H1 (cell line): ENCODE data around the gene PBX2. TPM values are rescaled to one million over a fixed set of nuclear protein-coding genes. Genes with fewer than 3 reads are reported as not detected.
A peak's percentile ranks its signal among the peaks of the same experiment; 100 is the strongest.

ENCODE experiments used
- CTCF ChIA-PET: fragments of 300-600 bp; sonication (Branson Sonifier 250); formaldehyde crosslinking; loops from one replicate; lab custom pipeline; 2021; ENCODE audit not compliant: partially characterized antibody; lab: Charles Lee
- POLR2A ChIA-PET: fragments of 300-600 bp; sonication (Branson Sonifier 250); formaldehyde crosslinking; loops from one replicate; lab custom pipeline; 2021; ENCODE audit warnings: inconsistent platforms; ENCODE audit not compliant: partially characterized antibody; lab: Charles Lee
- DNase-seq, 2 experiments: peaks; one replicate each; pipeline versions ENCODE4 v3.0.0 to v3.0.0-alpha.2; 2010 to 2022; ENCODE audit warnings: low spot score in 2 of 2, low read depth in 1 of 2, mixed read lengths in 1 of 2
- FAIRE-seq: peaks from 2 replicates; lab custom pipeline; 2011; peaks lifted over from hg19 to GRCh38; lab: Jason Lieb, UNC
- H2AFZ ChIP-seq: 2 replicates; pipeline ENCODE4 v1.8.1; 2012; ENCODE audit warnings: low read length, inconsistent platforms
- H2AK5ac ChIP-seq: 2 replicates; pipeline ENCODE4 v1.6.1; 2013; ENCODE audit warnings: low read depth, low read length
- H2BK120ac ChIP-seq: replicated peaks from 2 replicates; pipeline ENCODE3; 2013; ENCODE audit warnings: low read depth, low read length, inconsistent platforms
- H2BK12ac ChIP-seq: 2 replicates; pipeline ENCODE4 v1.6.1; 2013; ENCODE audit warnings: low read depth, low read length
- H2BK15ac ChIP-seq: 2 replicates; pipeline ENCODE4 v1.6.1; 2013; ENCODE audit warnings: low read length
- H2BK20ac ChIP-seq: 2 replicates; pipeline ENCODE4 v1.6.1; 2013; ENCODE audit warnings: low read length
- H2BK5ac ChIP-seq: 2 replicates; pipeline ENCODE4 v1.6.1; 2013; ENCODE audit warnings: low read depth, low read length
- H3K14ac ChIP-seq: 2 replicates; pipeline ENCODE4 v1.6.1; 2013; ENCODE audit warnings: inconsistent platforms; ENCODE audit not compliant: insufficient read length
- H3K18ac ChIP-seq: 2 replicates; pipeline ENCODE4 v1.6.1; 2013; ENCODE audit warnings: low read length; ENCODE audit errors: extremely low read depth
- H3K23ac ChIP-seq: 2 replicates; pipeline ENCODE4 v1.6.1; 2013; ENCODE audit warnings: inconsistent platforms; ENCODE audit not compliant: insufficient read length
- H3K23me2 ChIP-seq: 2 replicates; pipeline ENCODE4 v1.6.1; 2013; ENCODE audit warnings: low read depth, low read length
- H3K27ac ChIP-seq: 2 replicates; pipeline ENCODE4 v1.6.1; 2011; ENCODE audit warnings: low read depth, low read length, inconsistent platforms
- H3K27me3 ChIP-seq, 4 experiments: replicated peaks in 1 of 4; 1 replicate in 1 of 4; 2 replicates in 3 of 4; pipeline versions ENCODE4 v1.6.1 to v1.8.1; 2011 to 2013; ENCODE audit warnings: low read length in 3 of 4, mild to moderate bottlenecking in 3 of 4, inconsistent platforms in 2 of 4, mixed read lengths in 2 of 4, moderate library complexity in 1 of 4; ENCODE audit not compliant: control insufficient read depth in 3 of 4, insufficient read depth in 3 of 4; ENCODE audit errors: extremely low read depth in 1 of 4
- H3K36me3 ChIP-seq, 4 experiments: 2 replicates each; pipeline versions ENCODE4 v1.6.1 to v1.8.1; 2011 to 2013; ENCODE audit warnings: mild to moderate bottlenecking in 4 of 4, low read length in 3 of 4, moderate library complexity in 2 of 4, control low read depth in 1 of 4, inconsistent platforms in 1 of 4; ENCODE audit not compliant: insufficient read depth in 4 of 4, control insufficient read depth in 2 of 4
- H3K4ac ChIP-seq: replicated peaks from 2 replicates; pipeline ENCODE3; 2013; ENCODE audit warnings: low read length, low read depth, mixed read lengths, inconsistent platforms; ENCODE audit not compliant: insufficient read length
- H3K4me1 ChIP-seq, 4 experiments: replicated peaks in 1 of 4; 1 replicate in 1 of 4; 2 replicates in 3 of 4; pipeline versions ENCODE4 v1.6.1 to v1.8.1; 2011 to 2013; ENCODE audit warnings: low read length in 3 of 4, inconsistent platforms in 2 of 4, mixed read lengths in 1 of 4; ENCODE audit not compliant: insufficient read depth in 4 of 4, control insufficient read depth in 3 of 4
- H3K4me2 ChIP-seq, 2 experiments: 2 replicates each; pipeline versions ENCODE4 v1.6.1 to v1.8.1; 2011 to 2013; ENCODE audit warnings: low read depth in 2 of 2, low read length in 2 of 2, control low read depth in 1 of 2, inconsistent platforms in 1 of 2, mild to moderate bottlenecking in 1 of 2; ENCODE audit not compliant: insufficient read depth in 1 of 2
- H3K4me3 ChIP-seq, 4 experiments: fragments of 200-600, 300-600 bp in 1 of 4; sonication (generic), shearing (Covaris generic), sonication (Bioruptor Twin) in 1 of 4; 2 replicates each; pipeline versions ENCODE4 v1.5.1 to v1.8.1; 2011 to 2016; ENCODE audit warnings: low read length in 4 of 4, low read depth in 3 of 4, control low read depth in 2 of 4, inconsistent platforms in 2 of 4, mild to moderate bottlenecking in 2 of 4, mixed read lengths in 1 of 4, moderate library complexity in 1 of 4; ENCODE audit not compliant: insufficient read depth in 2 of 4; ENCODE audit errors: extremely low read depth in 1 of 4
- H3K56ac ChIP-seq: replicated peaks from 2 replicates; pipeline ENCODE3; 2013; ENCODE audit warnings: low read depth, mild to moderate bottlenecking, mixed read lengths, low read length, inconsistent platforms; ENCODE audit not compliant: insufficient read length
- H3K79me1 ChIP-seq: 2 replicates; pipeline ENCODE4 v1.6.1; 2013; ENCODE audit warnings: low read depth, low read length, control low read depth
- H3K79me2 ChIP-seq, 2 experiments: 2 replicates each; pipeline versions ENCODE4 v1.6.1 to v1.8.1; 2012 to 2013; ENCODE audit warnings: low read length in 2 of 2, mild to moderate bottlenecking in 2 of 2, inconsistent platforms in 1 of 2; ENCODE audit not compliant: insufficient read depth in 2 of 2, control insufficient read depth in 1 of 2
- H3K9ac ChIP-seq, 4 experiments: replicated peaks in 1 of 4; 1 replicate in 1 of 4; 2 replicates in 3 of 4; pipeline versions ENCODE4 v1.6.1 to v1.8.1; 2011 to 2013; ENCODE audit warnings: low read depth in 3 of 4, low read length in 3 of 4, control low read depth in 2 of 4, mild to moderate bottlenecking in 2 of 4, moderate library complexity in 2 of 4, inconsistent platforms in 1 of 4; ENCODE audit errors: extremely low read depth in 1 of 4
- H3K9me3 ChIP-seq, 2 experiments: 2 replicates each; pipeline versions ENCODE4 v1.6.1 to v1.8.1; 2012 to 2013; ENCODE audit warnings: mild to moderate bottlenecking in 2 of 2, moderate library complexity in 2 of 2, control low read depth in 1 of 2, inconsistent platforms in 1 of 2, low read depth in 1 of 2, low read length in 1 of 2, mixed read lengths in 1 of 2; ENCODE audit not compliant: insufficient read depth in 2 of 2
- H4K20me1 ChIP-seq, 2 experiments: replicated peaks in 1 of 2; 2 replicates each; pipeline versions ENCODE3 to v1.8.1; 2011 to 2013; ENCODE audit warnings: inconsistent platforms in 2 of 2, low read length in 2 of 2, mild to moderate bottlenecking in 1 of 2; ENCODE audit not compliant: insufficient read depth in 2 of 2, control insufficient read depth in 1 of 2
- H4K5ac ChIP-seq: 2 replicates; pipeline ENCODE4 v1.6.1; 2013; ENCODE audit warnings: low read length, low read depth, mixed read lengths, inconsistent platforms; ENCODE audit not compliant: insufficient read length
- H4K8ac ChIP-seq: 2 replicates; pipeline ENCODE4 v1.8.0; 2013; ENCODE audit warnings: mild to moderate bottlenecking, moderate library complexity, low read length, inconsistent platforms; ENCODE audit not compliant: insufficient read depth; ENCODE audit errors: extremely low read depth
- H4K91ac ChIP-seq: replicated peaks from 2 replicates; pipeline ENCODE3; 2013; ENCODE audit warnings: low read length, mixed read lengths, inconsistent platforms; ENCODE audit not compliant: insufficient read length
- CEBPB ChIP-seq: IDR thresholded peaks from 2 replicates; pipeline ENCODE4 v1.6.1; 2012; ENCODE audit warnings: low read depth, low read length
- SP1 ChIP-seq: IDR thresholded peaks from 2 replicates; pipeline ENCODE4 v1.6.1; 2011; ENCODE audit warnings: low read depth, low read length
- TAF1 ChIP-seq: IDR thresholded peaks from 2 replicates; pipeline ENCODE4 v1.6.1; 2011; ENCODE audit warnings: mild to moderate bottlenecking, low read depth, low read length
- TEAD4 ChIP-seq: IDR thresholded peaks from 2 replicates; pipeline ENCODE4 v1.6.1; 2012; ENCODE audit warnings: low read depth, low read length, inconsistent platforms, mixed read lengths
- YY1 ChIP-seq: IDR thresholded peaks from 2 replicates; pipeline ENCODE4 v1.6.1; 2011; ENCODE audit warnings: low read depth, mild to moderate bottlenecking, low read length
- WGBS, 2 experiments: shearing (Covaris generic) in 1 of 2; methylation state at CpG; one replicate each; pipeline versions ENCODE4 v1.1.6 to v1.1.7; 2013 to 2015; ENCODE audit warnings: low lambda C conversion rate in 2 of 2, mixed read lengths in 2 of 2, inconsistent platforms in 1 of 2, low coverage in 1 of 2, missing lambda C conversion rate in 1 of 2; ENCODE audit not compliant: insufficient replicate concordance in 2 of 2, insufficient coverage in 1 of 2, insufficient read length in 1 of 2; ENCODE audit errors: extremely low coverage in 1 of 2, missing lambda C conversion rate in 1 of 2; 5-methylcytosine and 5-hydroxymethylcytosine counted together
- polyA plus RNA-seq, 7 experiments: library from polyadenylated mRNA; depleted of rRNA in 3 of 7; stranded (reverse) in 5 of 7; unstranded in 2 of 7; fragments of >200 nt in 5 of 7; fragments of 200-250 nt in 2 of 7; gene quantifications; 1 replicate in 5 of 7; 2 replicates in 1 of 7; 4 replicates in 1 of 7; pipeline versions ENCODE4 v1.2.1 to v1.2.3, GENCODE V29; 2011 to 2013; ENCODE audit warnings: missing spikeins in 2 of 7, mixed read lengths in 2 of 7
- total RNA-seq: library from RNA; stranded (reverse); fragmentation: NEBNext Ultra II Directional; extraction: Animal tissue kit (Norgen Biotek cat#: 25700); gene quantifications from 2 replicates; pipeline ENCODE4 v1.2.1, GENCODE V29; 2021

The PBX2 gene
- total and polyA plus RNA-seq, 2 of the 8 experiments (the other 6 are each of a cell fraction or from before 2014, with no cell fraction given): 102 to 130 TPM

- peak; percentile 86 for FAIRE-seq
Observed at GRCh38 chr6:32146687-32147086, 43.3 kb downstream of the PBX2 start.

More at GRCh38 chr6:32146687-32147086, 43.3 kb downstream of the PBX2 start:
- H3K27ac ChIP-seq: no peak overlapping the region
- H2BK15ac ChIP-seq: no peak overlapping the region
- WGBS, 2 experiments: 30% methylated on average over 4 of the region's 4 CpGs; no CpG with 5 or more reads in 1 of the 2 experiments
- TF ChIP-seq SP1 (peak; percentile 74; the same call in 1 of the 2 replicates), CEBPB (no peak), YY1 (0 out of 2 replicates have a peak, but pooled peaks have one; percentile 45), TAF1 (0 out of 2 replicates have a peak, but pooled peaks have one; percentile 17), TEAD4 (peak; percentile 71)
- no peaks in the 10 kb centered on the region for H3K9me3 ChIP-seq
- no peak overlapping the region for H2AK5ac ChIP-seq
- ChIA-PET POLR2A (interaction anchor here (1.0 to 9.2 kb wide), 6 partner anchors 8 to 30 kb away, joined by 3 to 70 read pairs (median 6); partner anchors contain the start of genes ATF6B and FKBPL), CTCF (interaction anchor here (1.6 to 1.9 kb wide), 2 partner anchors 28 to 31 kb away, joined by 3 to 5 read pairs; no protein-coding TSS in a partner anchor)
- H2BK20ac ChIP-seq: no peak overlapping the region
- no peak overlapping the region for H4K91ac ChIP-seq
- no peak overlapping the region for H4K5ac ChIP-seq
- DNase-seq: no peak
- H3K4me2 ChIP-seq: peak overlapping the region; percentile 18 to 27; a peak in 1 of 4 replicates
- H3K27me3 ChIP-seq: peaks cover 3 to 27% (median 25%) of the 10 kb centered on the region in 4 experiments
- H2AFZ ChIP-seq: 0 out of 2 replicates have a peak overlapping the region, but pooled peaks have one; percentile 2
- no peak overlapping the region for H2BK120ac ChIP-seq
- no peaks in the 10 kb centered on the region for H3K79me2 ChIP-seq
- 0 out of 2 replicates have a peak overlapping the region, but pooled peaks have one; percentile 0 for H2BK12ac ChIP-seq
- 0 out of 2 replicates have a peak overlapping the region, but pooled peaks have one; percentile 0 for H3K18ac ChIP-seq
- H4K8ac ChIP-seq: no peak overlapping the region
- no peak overlapping the region for H3K9ac ChIP-seq
- peaks cover 10 to 26% (median 11%) of the 10 kb centered on the region in 4 experiments for H3K4me1 ChIP-seq
- no peaks in the 10 kb centered on the region for H3K36me3 ChIP-seq
- H3K23ac ChIP-seq: no peak overlapping the region
- no peak overlapping the region for H3K56ac ChIP-seq
- no peak overlapping the region for H2BK5ac ChIP-seq
- no peak overlapping the region for H3K4ac ChIP-seq
- no peaks in the 10 kb centered on the region for H3K79me1 ChIP-seq
- H3K4me3 ChIP-seq: no peak overlapping the region
- H3K23me2 ChIP-seq: peaks cover 7% of the 10 kb centered on the region; the same call in 1 of the 2 replicates
- no peak overlapping the region for H3K14ac ChIP-seq
- no peaks in the 10 kb centered on the region for H4K20me1 ChIP-seq
